Gastroesophageal sphincter (tissue), 3 donors: Measurements from ENCODE around the gene MRPL42.

ENCODE experiments used
- CTCF ChIP-seq, 4 experiments: fragments of 200-600 bp in 2 of 4; fragments of 450-650 bp in 2 of 4; sonication (generic) in 1 of 4; IDR thresholded peaks; one replicate each; pipeline ENCODE4 v1.5.1; 2017 to 2019; ENCODE audit warnings: antibody characterized with exemption in 4 of 4, mild to moderate bottlenecking in 2 of 4, moderate library complexity in 2 of 4
- POLR2A ChIP-seq, 2 donors: fragments of 450-650 bp; IDR thresholded peaks; one replicate each; pipeline ENCODE4 v1.6.1; 2017; ENCODE audit warnings: antibody characterized with exemption in 2 of 2, mild to moderate bottlenecking in 2 of 2, moderate library complexity in 1 of 2

GRCh38 chr12:93453633-93454032 is 13.7 kb upstream of the MRPL42 start:
- no peak for TF ChIP-seq POLR2A (IDR thresholded peaks at IDR 0.05)
- no peak for TF ChIP-seq CTCF (IDR thresholded peaks at IDR 0.05)
